ENCODE results near the gene LPP. TPM values are rescaled to one million over a fixed set of nuclear protein-coding genes. Genes with fewer than 3 reads are reported as not detected.

Gene LPP
- total and polyA plus RNA-seq, 2 of the 13 experiments (the other 11 are each of a cell fraction or from before 2014, with no cell fraction given) = 19.2 to 29.9 TPM

DNA sequence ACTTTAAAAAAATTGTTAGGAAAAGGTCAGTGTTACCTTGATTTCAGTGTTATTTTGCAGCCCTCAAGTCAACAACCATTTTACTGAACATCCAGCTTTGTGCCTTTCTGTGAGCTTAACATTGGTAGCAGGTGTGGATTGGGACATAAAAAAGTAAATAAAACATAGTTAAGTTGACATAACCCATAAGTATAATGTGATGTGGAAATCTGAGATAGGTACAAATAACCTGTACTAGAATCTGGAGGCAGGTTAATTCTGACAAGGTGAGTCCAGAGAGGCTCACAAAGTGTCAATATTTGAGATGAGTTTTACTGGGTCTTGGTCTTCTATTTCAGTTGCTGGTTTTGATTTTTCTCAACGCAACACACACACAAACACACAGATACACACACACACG, 151.3 kb downstream of the LPP start (continued):
- TF ChIP-seq, protein P1, sequence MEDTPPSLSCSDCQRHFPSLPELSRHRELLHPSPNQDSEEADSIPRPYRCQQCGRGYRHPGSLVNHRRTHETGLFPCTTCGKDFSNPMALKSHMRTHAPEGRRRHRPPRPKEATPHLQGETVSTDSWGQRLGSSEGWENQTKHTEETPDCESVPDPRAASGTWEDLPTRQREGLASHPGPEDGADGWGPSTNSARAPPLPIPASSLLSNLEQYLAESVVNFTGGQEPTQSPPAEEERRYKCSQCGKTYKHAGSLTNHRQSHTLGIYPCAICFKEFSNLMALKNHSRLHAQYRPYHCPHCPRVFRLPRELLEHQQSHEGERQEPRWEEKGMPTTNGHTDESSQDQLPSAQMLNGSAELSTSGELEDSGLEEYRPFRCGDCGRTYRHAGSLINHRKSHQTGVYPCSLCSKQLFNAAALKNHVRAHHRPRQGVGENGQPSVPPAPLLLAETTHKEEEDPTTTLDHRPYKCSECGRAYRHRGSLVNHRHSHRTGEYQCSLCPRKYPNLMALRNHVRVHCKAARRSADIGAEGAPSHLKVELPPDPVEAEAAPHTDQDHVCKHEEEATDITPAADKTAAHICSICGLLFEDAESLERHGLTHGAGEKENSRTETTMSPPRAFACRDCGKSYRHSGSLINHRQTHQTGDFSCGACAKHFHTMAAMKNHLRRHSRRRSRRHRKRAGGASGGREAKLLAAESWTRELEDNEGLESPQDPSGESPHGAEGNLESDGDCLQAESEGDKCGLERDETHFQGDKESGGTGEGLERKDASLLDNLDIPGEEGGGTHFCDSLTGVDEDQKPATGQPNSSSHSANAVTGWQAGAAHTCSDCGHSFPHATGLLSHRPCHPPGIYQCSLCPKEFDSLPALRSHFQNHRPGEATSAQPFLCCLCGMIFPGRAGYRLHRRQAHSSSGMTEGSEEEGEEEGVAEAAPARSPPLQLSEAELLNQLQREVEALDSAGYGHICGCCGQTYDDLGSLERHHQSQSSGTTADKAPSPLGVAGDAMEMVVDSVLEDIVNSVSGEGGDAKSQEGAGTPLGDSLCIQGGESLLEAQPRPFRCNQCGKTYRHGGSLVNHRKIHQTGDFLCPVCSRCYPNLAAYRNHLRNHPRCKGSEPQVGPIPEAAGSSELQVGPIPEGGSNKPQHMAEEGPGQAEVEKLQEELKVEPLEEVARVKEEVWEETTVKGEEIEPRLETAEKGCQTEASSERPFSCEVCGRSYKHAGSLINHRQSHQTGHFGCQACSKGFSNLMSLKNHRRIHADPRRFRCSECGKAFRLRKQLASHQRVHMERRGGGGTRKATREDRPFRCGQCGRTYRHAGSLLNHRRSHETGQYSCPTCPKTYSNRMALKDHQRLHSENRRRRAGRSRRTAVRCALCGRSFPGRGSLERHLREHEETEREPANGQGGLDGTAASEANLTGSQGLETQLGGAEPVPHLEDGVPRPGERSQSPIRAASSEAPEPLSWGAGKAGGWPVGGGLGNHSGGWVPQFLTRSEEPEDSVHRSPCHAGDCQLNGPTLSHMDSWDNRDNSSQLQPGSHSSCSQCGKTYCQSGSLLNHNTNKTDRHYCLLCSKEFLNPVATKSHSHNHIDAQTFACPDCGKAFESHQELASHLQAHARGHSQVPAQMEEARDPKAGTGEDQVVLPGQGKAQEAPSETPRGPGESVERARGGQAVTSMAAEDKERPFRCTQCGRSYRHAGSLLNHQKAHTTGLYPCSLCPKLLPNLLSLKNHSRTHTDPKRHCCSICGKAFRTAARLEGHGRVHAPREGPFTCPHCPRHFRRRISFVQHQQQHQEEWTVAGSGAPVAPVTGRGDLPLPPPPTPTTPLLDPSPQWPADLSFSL (CRISPR knock-in tag; IDR thresholded peaks at IDR 0.05) = peak; percentile 58
- TF ChIP-seq MEIS1 (CRISPR knock-in tag; IDR thresholded peaks at IDR 0.05; ENCODE audit: borderline replicate concordance) (no peak), KLF13 (CRISPR knock-in tag; IDR thresholded peaks at IDR 0.05) (no peak), FOXA1 (IDR thresholded peaks at IDR 0.05) (no peak), FOXA1 (CRISPR knock-in tag; IDR thresholded peaks at IDR 0.05) (no peak)
- TF ChIP-seq, protein P2, sequence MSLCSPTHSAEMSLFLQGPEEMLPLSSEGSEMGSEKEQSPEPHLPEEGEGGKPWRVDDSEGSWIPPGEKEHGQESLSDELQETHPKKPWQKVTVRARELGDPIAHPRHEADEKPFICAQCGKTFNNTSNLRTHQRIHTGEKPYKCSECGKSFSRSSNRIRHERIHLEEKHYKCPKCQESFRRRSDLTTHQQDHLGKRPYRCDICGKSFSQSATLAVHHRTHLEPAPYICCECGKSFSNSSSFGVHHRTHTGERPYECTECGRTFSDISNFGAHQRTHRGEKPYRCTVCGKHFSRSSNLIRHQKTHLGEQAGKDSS (CRISPR knock-in tag; IDR thresholded peaks at IDR 0.05; ENCODE audit: borderline replicate concordance, low read depth) = no peak
- TF ChIP-seq, protein P3, sequence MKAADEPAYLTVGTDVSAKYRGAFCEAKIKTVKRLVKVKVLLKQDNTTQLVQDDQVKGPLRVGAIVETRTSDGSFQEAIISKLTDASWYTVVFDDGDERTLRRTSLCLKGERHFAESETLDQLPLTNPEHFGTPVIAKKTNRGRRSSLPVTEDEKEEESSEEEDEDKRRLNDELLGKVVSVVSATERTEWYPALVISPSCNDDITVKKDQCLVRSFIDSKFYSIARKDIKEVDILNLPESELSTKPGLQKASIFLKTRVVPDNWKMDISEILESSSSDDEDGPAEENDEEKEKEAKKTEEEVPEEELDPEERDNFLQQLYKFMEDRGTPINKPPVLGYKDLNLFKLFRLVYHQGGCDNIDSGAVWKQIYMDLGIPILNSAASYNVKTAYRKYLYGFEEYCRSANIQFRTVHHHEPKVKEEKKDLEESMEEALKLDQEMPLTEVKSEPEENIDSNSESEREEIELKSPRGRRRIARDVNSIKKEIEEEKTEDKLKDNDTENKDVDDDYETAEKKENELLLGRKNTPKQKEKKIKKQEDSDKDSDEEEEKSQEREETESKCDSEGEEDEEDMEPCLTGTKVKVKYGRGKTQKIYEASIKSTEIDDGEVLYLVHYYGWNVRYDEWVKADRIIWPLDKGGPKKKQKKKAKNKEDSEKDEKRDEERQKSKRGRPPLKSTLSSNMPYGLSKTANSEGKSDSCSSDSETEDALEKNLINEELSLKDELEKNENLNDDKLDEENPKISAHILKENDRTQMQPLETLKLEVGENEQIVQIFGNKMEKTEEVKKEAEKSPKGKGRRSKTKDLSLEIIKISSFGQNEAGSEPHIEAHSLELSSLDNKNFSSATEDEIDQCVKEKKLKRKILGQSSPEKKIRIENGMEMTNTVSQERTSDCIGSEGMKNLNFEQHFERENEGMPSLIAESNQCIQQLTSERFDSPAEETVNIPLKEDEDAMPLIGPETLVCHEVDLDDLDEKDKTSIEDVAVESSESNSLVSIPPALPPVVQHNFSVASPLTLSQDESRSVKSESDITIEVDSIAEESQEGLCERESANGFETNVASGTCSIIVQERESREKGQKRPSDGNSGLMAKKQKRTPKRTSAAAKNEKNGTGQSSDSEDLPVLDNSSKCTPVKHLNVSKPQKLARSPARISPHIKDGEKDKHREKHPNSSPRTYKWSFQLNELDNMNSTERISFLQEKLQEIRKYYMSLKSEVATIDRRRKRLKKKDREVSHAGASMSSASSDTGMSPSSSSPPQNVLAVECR (CRISPR knock-in tag; IDR thresholded peaks at IDR 0.05; ENCODE audit: borderline replicate concordance) = no peak
- TF ChIP-seq, protein P4, sequence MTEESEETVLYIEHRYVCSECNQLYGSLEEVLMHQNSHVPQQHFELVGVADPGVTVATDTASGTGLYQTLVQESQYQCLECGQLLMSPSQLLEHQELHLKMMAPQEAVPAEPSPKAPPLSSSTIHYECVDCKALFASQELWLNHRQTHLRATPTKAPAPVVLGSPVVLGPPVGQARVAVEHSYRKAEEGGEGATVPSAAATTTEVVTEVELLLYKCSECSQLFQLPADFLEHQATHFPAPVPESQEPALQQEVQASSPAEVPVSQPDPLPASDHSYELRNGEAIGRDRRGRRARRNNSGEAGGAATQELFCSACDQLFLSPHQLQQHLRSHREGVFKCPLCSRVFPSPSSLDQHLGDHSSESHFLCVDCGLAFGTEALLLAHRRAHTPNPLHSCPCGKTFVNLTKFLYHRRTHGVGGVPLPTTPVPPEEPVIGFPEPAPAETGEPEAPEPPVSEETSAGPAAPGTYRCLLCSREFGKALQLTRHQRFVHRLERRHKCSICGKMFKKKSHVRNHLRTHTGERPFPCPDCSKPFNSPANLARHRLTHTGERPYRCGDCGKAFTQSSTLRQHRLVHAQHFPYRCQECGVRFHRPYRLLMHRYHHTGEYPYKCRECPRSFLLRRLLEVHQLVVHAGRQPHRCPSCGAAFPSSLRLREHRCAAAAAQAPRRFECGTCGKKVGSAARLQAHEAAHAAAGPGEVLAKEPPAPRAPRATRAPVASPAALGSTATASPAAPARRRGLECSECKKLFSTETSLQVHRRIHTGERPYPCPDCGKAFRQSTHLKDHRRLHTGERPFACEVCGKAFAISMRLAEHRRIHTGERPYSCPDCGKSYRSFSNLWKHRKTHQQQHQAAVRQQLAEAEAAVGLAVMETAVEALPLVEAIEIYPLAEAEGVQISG (CRISPR knock-in tag; IDR thresholded peaks at IDR 0.05) = no peak
- TF ChIP-seq, protein P5, sequence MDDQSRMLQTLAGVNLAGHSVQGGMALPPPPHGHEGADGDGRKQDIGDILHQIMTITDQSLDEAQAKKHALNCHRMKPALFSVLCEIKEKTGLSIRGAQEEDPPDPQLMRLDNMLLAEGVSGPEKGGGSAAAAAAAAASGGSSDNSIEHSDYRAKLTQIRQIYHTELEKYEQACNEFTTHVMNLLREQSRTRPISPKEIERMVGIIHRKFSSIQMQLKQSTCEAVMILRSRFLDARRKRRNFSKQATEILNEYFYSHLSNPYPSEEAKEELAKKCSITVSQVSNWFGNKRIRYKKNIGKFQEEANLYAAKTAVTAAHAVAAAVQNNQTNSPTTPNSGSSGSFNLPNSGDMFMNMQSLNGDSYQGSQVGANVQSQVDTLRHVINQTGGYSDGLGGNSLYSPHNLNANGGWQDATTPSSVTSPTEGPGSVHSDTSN (CRISPR knock-in tag; IDR thresholded peaks at IDR 0.05; ENCODE audit: borderline replicate concordance) = no peak
- TF ChIP-seq, protein P6, sequence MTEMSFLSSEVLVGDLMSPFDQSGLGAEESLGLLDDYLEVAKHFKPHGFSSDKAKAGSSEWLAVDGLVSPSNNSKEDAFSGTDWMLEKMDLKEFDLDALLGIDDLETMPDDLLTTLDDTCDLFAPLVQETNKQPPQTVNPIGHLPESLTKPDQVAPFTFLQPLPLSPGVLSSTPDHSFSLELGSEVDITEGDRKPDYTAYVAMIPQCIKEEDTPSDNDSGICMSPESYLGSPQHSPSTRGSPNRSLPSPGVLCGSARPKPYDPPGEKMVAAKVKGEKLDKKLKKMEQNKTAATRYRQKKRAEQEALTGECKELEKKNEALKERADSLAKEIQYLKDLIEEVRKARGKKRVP (CRISPR knock-in tag; IDR thresholded peaks at IDR 0.05) = no peak
